WTC11 (cell line): ENCODE data around the gene LGMN.

Source experiments
- ZNF423 ChIP-seq: fragments of 250-450 bp; sonication (Bioruptor Pico); IDR thresholded peaks from 2 replicates; pipeline ENCODE4 v2.1.2; 2022; ENCODE audit warnings: mild to moderate bottlenecking, moderate library complexity
- TF ChIP-seq, protein P1 (sequence below): sonication (generic); formaldehyde crosslinking; IDR thresholded peaks from 2 replicates; pipeline ENCODE4 v1.8.1; 2023; ENCODE audit warnings: mild to moderate bottlenecking, moderate library complexity, missing genetic modification reagents
- TF ChIP-seq, protein P2 (sequence below): sonication (generic); formaldehyde crosslinking; IDR thresholded peaks from 2 replicates; pipeline ENCODE4 v1.8.0; 2022; ENCODE audit warnings: mild to moderate bottlenecking, missing genetic modification reagents
- TF ChIP-seq, protein P3 (sequence below): fragments of 200-600 bp; IDR thresholded peaks from 2 replicates; pipeline ENCODE4 v1.8.0; 2022; ENCODE audit warnings: antibody characterized with exemption

DNA sequence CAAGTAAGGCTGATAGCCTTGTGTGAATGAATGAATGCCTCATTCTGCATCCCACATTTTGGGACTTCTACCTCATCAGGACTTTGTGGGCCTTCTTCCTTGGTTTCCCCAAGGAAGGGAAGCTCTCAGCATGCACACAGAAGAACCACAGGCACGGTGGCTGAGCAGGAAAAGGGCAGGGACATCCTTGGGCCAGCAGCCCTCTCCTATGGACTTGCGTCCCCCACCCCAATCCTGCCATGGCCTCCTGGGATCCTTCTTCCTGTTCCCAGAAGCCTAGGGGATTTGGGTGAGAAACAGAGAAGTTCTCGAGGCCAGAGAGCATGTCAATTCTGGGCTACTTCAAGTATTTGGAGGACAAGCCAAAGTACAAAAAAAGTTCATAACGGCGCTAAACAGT lies 69.7 kb downstream of the LGMN start:
- TF ChIP-seq, protein P1, sequence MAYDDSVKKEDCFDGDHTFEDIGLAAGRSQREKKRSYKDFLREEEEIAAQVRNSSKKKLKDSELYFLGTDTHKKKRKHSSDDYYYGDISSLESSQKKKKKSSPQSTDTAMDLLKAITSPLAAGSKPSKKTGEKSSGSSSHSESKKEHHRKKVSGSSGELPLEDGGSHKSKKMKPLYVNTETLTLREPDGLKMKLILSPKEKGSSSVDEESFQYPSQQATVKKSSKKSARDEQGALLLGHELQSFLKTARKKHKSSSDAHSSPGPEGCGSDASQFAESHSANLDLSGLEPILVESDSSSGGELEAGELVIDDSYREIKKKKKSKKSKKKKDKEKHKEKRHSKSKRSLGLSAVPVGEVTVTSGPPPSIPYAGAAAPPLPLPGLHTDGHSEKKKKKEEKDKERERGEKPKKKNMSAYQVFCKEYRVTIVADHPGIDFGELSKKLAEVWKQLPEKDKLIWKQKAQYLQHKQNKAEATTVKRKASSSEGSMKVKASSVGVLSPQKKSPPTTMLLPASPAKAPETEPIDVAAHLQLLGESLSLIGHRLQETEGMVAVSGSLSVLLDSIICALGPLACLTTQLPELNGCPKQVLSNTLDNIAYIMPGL (CRISPR knock-in tag): no peak
- TF ChIP-seq, protein P2, sequence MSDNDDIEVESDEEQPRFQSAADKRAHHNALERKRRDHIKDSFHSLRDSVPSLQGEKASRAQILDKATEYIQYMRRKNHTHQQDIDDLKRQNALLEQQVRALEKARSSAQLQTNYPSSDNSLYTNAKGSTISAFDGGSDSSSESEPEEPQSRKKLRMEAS: no peak
- TF ChIP-seq, protein P3, sequence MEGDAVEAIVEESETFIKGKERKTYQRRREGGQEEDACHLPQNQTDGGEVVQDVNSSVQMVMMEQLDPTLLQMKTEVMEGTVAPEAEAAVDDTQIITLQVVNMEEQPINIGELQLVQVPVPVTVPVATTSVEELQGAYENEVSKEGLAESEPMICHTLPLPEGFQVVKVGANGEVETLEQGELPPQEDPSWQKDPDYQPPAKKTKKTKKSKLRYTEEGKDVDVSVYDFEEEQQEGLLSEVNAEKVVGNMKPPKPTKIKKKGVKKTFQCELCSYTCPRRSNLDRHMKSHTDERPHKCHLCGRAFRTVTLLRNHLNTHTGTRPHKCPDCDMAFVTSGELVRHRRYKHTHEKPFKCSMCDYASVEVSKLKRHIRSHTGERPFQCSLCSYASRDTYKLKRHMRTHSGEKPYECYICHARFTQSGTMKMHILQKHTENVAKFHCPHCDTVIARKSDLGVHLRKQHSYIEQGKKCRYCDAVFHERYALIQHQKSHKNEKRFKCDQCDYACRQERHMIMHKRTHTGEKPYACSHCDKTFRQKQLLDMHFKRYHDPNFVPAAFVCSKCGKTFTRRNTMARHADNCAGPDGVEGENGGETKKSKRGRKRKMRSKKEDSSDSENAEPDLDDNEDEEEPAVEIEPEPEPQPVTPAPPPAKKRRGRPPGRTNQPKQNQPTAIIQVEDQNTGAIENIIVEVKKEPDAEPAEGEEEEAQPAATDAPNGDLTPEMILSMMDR: no peak
- no peak for TF ChIP-seq ZNF423 (CRISPR knock-in tag)
